Subcutaneous abdominal adipose tissue (tissue), 5 donors: Measurements from ENCODE around the gene TAS1R3.

Experiments used
- H3K27ac ChIP-seq: one replicate; pipeline ENCODE4 v1.7.0; 2013; ENCODE audit warnings: low read depth, mild to moderate bottlenecking, inconsistent platforms, low read length, moderate library complexity
- H3K27me3 ChIP-seq, 5 donors: one replicate each; pipeline ENCODE4 v1.7.0; 2013; ENCODE audit warnings: low read length in 5 of 5, inconsistent platforms in 1 of 5; ENCODE audit not compliant: control insufficient read depth in 5 of 5, insufficient read depth in 4 of 5
- H3K36me3 ChIP-seq, 5 donors: one replicate each; pipeline ENCODE4 v1.7.0; 2013; ENCODE audit warnings: low read length in 5 of 5; ENCODE audit not compliant: control insufficient read depth in 5 of 5, insufficient read depth in 5 of 5
- H3K4me1 ChIP-seq, 5 donors: one replicate each; pipeline ENCODE4 v1.7.0; 2013; ENCODE audit warnings: low read length in 5 of 5, mild to moderate bottlenecking in 3 of 5, moderate library complexity in 1 of 5; ENCODE audit not compliant: control insufficient read depth in 5 of 5, insufficient read depth in 5 of 5
- H3K4me3 ChIP-seq, 5 donors: one replicate each; pipeline ENCODE4 v1.7.0; 2013; ENCODE audit warnings: low read length in 5 of 5, low read depth in 1 of 5
- H3K9ac ChIP-seq, 5 donors: one replicate each; pipeline ENCODE4 v1.7.0; 2013; ENCODE audit warnings: low read length in 5 of 5, mild to moderate bottlenecking in 4 of 5, moderate library complexity in 3 of 5
- H3K9me3 ChIP-seq, 5 donors: one replicate each; pipeline ENCODE4 v1.7.0; 2013; ENCODE audit warnings: low read length in 5 of 5; ENCODE audit not compliant: control insufficient read depth in 5 of 5
- donor health status: healthy.
- donor health status: healthy.
- donor health status: healthy.
- donor health status: healthy.
- donor health status: healthy.

The TAS1R3 gene

GRCh38 chr1:1330366-1331067 lies 563 bp upstream of the TAS1R3 start:
- Histone ChIP-seq H3K27me3 (peaks cover 0 to 4% (median 0%) of the 10 kb centered on the region in 5 donors), H3K4me1 (peaks cover 4 to 32% (median 27%) of the 10 kb centered on the region in 5 donors), H3K4me3 (no peak overlapping the region), H3K27ac (no peak overlapping the region), H3K9ac (no peak overlapping the region), H3K9me3 (no peaks in the 10 kb centered on the region), H3K36me3 (peaks cover 0 to 31% (median 24%) of the 10 kb centered on the region in 5 donors)

- H3K4me1 ChIP-seq: peaks cover 0 to 17% (median 10%) of the 10 kb centered on the region in 5 donors
- no peak overlapping the region for H3K9ac ChIP-seq
Observed at GRCh38 chr1:1332031-1332755, 1.1 kb downstream of the TAS1R3 start.

GRCh38 chr1:1332774-1333480 lies 1.8 kb downstream of the TAS1R3 start:
- H3K4me1 ChIP-seq: peaks cover 0 to 17% (median 10%) of the 10 kb centered on the region in 5 donors
- peaks cover 0 to 37% (median 25%) of the 10 kb centered on the region in 5 donors for H3K36me3 ChIP-seq
- H3K27me3 ChIP-seq: peaks cover 0 to 4% (median 0%) of the 10 kb centered on the region in 5 donors
- no peak overlapping the region for H3K27ac ChIP-seq
- H3K9me3 ChIP-seq: no peaks in the 10 kb centered on the region
- H3K9ac ChIP-seq: peak overlapping the region in 1 of 5 donors; percentile 39
- H3K4me3 ChIP-seq: no peak overlapping the region

More at GRCh38 chr1:1332031-1332755, 1.1 kb downstream of the TAS1R3 start:
- Histone ChIP-seq H3K27me3 (peaks cover 0 to 4% (median 0%) of the 10 kb centered on the region in 5 donors), H3K27ac (no peak overlapping the region), H3K9me3 (no peaks in the 10 kb centered on the region), H3K36me3 (peaks cover 0 to 40% (median 28%) of the 10 kb centered on the region in 5 donors), H3K4me3 (no peak overlapping the region)

- Histone ChIP-seq H3K9me3 (no peaks in the 10 kb centered on the region), H3K4me1 (peaks cover 0 to 17% (median 10%) of the 10 kb centered on the region in 5 donors), H3K27me3 (peaks cover 0 to 4% (median 0%) of the 10 kb centered on the region in 5 donors), H3K9ac (peak overlapping the region in 1 of 5 donors; percentile 39), H3K4me3 (no peak overlapping the region), H3K27ac (no peak overlapping the region), H3K36me3 (peaks cover 0 to 36% (median 24%) of the 10 kb centered on the region in 5 donors)
Observed at GRCh38 chr1:1333551-1334241, 2.6 kb downstream of the TAS1R3 start.

- Histone ChIP-seq H3K27ac (no peak overlapping the region), H3K4me1 (peaks cover 0 to 17% (median 8%) of the 10 kb centered on the region in 5 donors), H3K27me3 (peaks cover 0 to 4% (median 0%) of the 10 kb centered on the region in 5 donors), H3K9me3 (no peaks in the 10 kb centered on the region), H3K9ac (no peak overlapping the region), H3K4me3 (no peak overlapping the region), H3K36me3 (peaks cover 0 to 42% (median 24%) of the 10 kb centered on the region in 5 donors)
Observed at GRCh38 chr1:1334835-1335234, 3.8 kb downstream of the TAS1R3 start.

- Histone ChIP-seq H3K9ac (no peak overlapping the region), H3K27ac (no peak overlapping the region)
Observed at GRCh38 chr1:1335283-1335682, 4.2 kb downstream of the TAS1R3 start.

GRCh38 chr1:1335792-1336248 lies 4.7 kb downstream of the TAS1R3 start:
- peaks cover 0 to 52% (median 33%) of the 10 kb centered on the region in 5 donors for H3K36me3 ChIP-seq
- no peak overlapping the region for H3K27ac ChIP-seq
- H3K4me3 ChIP-seq: no peak overlapping the region
- H3K4me1 ChIP-seq: peaks cover 0 to 14% (median 7%) of the 10 kb centered on the region in 5 donors
- no peak overlapping the region for H3K9ac ChIP-seq
- no peaks in the 10 kb centered on the region for H3K9me3 ChIP-seq
- peaks cover 0 to 4% (median 0%) of the 10 kb centered on the region in 5 donors for H3K27me3 ChIP-seq

More at GRCh38 chr1:1335283-1335682, 4.2 kb downstream of the TAS1R3 start:
- Histone ChIP-seq H3K9me3 (no peaks in the 10 kb centered on the region), H3K36me3 (peaks cover 0 to 46% (median 28%) of the 10 kb centered on the region in 5 donors), H3K27me3 (peaks cover 0 to 4% (median 0%) of the 10 kb centered on the region in 5 donors), H3K4me1 (peaks cover 0 to 17% (median 7%) of the 10 kb centered on the region in 5 donors), H3K4me3 (no peak overlapping the region)

- Histone ChIP-seq H3K27ac (no peak overlapping the region), H3K27me3 (peaks cover 0 to 4% (median 0%) of the 10 kb centered on the region in 5 donors), H3K9ac (no peak overlapping the region), H3K36me3 (peaks cover 0 to 58% (median 40%) of the 10 kb centered on the region in 5 donors), H3K4me1 (peaks cover 0 to 8% (median 3%) of the 10 kb centered on the region in 5 donors), H3K9me3 (no peaks in the 10 kb centered on the region), H3K4me3 (no peak overlapping the region)
Observed at GRCh38 chr1:1336446-1336845, 5.4 kb downstream of the TAS1R3 start.
